ENCODE results near the gene ITPR2.
"Not testable (repeated sequence)": the region's sequence is repeated elsewhere in the genome, so short reads cannot be mapped to it uniquely, and the experiment has no call there.

Gene ITPR2

GRCh38 chr12:26496170-26496569 lies 336.8 kb downstream of the ITPR2 start:
- no peak for DNase-seq

DNA sequence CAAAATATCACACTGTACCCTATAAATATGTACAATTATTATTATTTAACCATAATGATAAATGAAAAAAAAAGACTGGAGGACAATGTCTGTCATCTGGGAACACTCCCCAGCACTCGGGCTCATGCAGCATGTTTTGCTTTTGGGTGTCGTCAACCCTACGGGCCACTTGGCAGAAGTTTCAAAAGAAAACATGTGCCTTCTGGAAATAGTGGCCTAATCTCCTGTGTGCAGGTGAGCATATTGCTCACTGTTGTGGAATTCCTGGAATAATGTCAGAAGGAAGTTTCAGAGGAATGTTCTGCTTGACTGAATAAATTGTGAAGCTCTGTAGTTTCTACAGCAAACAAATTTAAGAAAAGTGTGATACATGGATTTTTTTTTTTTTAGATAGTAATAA lies 339.3 kb downstream of the ITPR2 start:
- no peak for DNase-seq

- DNase-seq = no peak
Measured at GRCh38 chr12:26492406-26492805, 340.6 kb downstream of the ITPR2 start.

DNA sequence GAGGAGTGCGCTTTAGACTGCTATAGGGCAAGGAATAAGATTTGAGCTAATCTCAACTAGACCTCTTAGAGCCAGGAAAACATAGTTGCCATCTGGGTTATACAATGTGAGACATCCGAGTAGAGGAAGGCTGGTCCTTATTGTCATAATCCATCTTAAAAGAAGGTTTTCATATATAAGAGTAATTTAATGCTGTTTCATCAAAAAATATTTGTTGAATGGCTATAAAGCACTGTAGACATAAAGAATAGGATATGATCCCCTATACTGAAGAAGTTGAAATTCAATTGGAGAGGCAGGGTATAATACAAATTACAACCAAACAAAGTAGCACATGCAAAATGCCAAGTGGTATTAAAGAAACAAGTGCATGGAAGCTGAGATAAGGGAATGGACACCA lies 343.1 kb downstream of the ITPR2 start:
- no peak for DNase-seq

DNA sequence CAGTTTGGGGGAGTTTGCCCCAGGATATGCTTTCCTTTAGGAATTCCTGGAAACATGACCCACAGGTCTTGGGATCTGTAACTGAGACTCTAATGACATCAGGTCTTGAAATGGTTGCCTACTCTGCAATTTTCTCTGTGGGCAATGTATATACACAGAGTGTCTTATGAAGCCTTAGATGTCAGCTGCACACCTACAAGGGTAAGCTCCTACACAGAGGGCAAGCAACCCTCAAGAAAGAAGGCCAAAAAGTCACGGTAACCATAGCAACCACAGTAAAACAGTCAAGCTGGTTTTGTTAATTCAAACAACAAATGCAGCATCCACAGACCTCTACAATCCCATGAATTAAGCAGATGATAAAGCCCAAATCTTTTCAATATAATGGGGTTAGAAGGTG lies 344.6 kb downstream of the ITPR2 start:
- no peak for DNase-seq

- DNase-seq = no peak
Measured at GRCh38 chr12:26473291-26473690, 359.7 kb downstream of the ITPR2 start.

DNA sequence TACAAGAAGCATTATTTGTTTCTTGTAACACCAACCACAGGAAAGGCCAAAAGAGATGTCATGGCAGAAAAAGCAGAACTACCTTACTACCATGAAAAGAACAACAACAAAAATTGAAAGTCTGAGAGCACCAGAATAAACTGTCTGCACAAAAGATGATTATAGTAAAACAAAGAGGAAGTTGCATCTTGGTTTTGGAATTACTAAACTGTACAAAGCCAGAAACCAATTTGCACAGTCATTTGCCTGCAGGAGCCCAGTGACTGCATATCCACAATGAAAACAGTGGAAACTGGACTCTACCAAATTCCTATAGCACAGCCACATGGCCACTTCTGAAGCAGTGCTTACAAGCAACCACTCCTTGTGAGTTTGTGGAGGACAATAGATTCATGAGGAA lies 361.4 kb downstream of the ITPR2 start:
- no peak for DNase-seq

DNA sequence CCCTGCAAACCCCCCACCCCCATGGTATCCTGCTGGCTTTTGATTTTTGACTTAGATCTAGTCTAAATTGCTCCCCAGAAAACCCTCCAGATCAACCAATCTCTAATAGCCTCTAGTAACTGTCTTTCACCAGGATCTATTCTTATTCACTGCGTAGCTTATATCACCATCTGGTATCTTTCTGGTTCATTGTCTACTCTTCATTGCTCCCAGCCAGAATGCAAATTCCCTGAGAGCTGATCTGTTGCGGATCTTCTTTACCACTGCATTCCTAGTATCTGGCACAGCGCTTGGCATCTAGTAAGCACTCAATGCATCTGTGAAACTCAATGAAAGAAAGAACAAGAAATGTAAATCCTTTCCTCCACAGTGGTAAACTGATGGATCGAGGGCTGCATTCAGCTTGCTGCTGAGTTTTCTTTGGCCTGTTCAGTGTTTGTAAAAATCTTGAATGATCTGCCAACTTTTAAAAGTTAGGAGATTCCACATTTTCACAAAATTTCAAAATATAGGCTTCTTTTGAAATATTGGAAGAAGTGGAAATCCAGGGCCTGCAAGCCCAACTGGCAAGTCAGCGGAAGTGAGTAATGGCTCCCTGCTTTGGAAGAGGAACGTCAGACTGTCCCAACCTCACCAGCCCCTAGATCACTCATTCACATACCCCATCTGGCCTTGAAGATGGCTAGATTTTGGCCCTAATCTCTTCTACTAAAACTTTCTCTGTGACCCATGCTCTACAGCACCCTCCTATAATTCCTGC lies 363.4 kb downstream of the ITPR2 start:
- DNase-seq = no peak

DNA sequence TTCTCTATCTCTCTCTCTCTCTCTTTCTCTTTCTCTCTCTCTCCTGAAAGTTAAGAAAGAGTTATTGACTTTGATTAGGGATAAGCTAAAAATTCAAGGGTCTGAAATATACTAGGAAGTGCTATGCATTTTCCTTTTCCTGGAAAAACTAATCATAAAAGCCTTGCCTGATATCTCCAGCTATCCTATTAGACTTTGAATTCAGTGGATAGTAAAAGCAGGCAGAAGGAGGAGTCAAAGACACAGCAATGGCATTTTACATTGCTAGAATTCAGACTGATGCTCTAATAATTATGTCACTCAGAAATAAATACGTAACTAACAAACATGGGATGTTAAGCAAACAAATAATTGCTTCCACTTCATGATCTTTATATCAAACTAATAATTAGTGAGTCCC lies 365.6 kb downstream of the ITPR2 start:
- no peak for DNase-seq

GRCh38 chr12:26466726-26467125 lies 366.3 kb downstream of the ITPR2 start:
- no peak for DNase-seq

DNA sequence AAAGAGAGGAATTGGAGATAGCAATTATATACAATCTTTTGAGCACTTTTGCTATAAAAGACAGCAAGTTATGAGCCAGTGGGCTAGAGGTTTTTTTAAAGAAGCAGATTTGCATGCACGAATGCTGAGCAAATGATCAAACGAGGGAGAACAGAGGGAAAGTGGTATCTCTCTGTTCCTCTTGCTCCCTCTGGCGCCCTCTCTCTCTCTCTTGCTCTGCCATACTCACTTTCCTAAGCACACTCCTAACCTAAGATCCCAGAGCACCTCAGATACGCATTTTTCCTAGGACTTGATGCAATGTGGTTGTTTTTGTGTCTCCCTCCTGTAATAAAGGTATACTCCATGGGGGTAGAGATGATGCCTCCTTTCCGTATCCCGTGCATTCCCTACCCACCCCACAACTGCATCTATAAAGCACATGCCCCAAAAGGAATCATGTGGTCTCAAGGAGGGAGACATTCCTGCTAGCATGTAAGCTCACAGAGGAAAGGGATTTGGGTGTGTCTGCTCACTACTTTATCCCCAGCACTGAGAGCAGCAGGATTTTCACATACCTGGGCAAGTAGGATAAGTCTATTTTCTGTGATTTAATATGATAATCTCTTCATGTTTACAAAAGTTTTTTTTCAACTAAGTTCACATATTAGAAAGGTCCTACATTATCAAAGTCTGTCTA lies 367.4 kb downstream of the ITPR2 start:
- DNase-seq = no peak

- DNase-seq = no peak
Measured at GRCh38 chr12:26461776-26462175, 371.2 kb downstream of the ITPR2 start.

DNA sequence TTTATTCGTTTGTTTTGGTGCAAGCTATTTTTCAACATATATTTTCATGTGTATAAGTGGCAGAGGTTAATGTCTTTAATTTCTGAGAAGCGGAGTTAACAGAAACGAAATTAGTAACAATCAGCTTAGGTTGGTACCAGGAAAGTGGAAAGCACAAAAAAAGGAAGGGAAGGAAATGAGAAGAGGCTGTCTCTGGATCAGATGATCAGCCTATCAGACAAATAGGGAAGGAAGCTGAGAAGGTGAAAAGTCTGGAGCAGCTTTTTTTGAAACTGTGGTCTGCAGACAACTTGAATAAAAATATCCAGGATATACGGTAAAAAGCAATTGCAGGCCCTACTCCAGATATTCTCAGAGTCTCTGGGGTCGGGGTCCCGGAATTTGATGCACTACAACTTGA lies 372.6 kb downstream of the ITPR2 start:
- DNase-seq = no peak

DNA sequence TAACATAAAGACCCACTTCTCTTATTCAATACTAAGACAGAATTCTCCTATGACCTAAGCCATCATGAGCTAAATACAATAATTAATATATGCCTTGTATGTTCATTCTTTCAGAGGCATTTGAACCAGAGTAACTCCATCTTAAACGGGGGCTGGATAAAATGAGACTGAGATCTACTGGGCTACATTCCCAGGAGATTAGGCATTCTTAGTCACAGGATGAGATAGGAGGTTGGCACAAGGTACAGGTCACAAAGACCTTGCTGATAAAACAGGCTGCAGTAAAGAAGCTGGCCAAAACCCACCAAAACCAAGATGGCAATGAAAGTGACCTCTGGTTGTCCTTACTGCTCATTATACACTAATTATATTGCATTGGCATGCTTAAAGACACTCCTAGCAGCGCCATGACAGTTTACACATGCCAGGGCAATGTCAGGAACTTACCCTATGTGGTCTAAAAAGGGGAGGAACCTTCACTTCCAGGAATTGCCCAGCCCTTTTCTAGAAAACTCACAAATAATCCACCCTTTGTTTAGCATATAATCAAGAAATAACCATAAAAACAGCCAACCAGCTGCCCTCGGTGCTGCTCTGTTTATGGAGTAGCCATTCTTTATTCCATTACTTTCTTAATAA lies 376.9 kb downstream of the ITPR2 start:
- no peak for DNase-seq

- DNase-seq = no peak
Measured at GRCh38 chr12:26453246-26453645, 379.7 kb downstream of the ITPR2 start.

DNA sequence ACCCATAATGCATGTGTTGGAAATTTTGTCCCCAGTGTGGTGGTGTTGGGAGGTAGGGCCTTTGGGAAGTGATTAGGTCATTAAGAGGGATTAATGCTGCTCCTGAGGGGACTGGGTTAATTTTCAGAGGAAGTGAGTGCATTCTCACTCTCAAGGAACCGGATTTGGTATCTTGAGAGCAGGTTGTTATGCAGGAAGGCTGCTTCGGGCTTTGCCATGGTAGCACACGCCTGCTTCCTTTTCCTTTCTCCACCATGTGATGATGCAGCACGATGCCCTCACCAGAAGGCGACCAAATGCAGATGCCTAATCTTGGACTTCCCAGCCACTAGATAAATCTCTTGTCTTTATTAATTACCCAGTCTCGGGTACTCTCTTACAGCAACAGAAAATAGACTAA lies 380.5 kb downstream of the ITPR2 start:
- no peak for DNase-seq

DNA sequence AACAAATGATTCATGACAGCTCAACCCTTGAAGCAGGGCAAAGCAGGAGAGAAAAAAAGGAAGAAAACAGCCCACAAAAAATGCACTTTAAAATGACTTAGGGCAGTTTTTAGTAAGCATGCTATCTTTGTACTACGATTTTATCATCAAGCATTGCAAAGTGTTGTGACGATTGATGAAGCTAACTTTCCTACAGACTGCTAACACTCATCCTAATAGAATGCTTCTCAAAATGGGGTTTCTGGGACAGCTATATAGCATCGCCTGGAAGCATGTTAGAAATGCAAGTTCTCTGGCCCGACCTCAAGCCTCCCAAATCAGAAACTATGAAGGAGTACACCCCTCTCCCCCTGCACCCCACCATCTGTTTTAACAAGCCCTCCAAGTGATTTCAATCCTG lies 381.2 kb downstream of the ITPR2 start:
- no peak for DNase-seq

- DNase-seq = no peak
Measured at GRCh38 chr12:26445909-26446308, 387.1 kb downstream of the ITPR2 start.

GRCh38 chr12:26443309-26443708 lies 389.7 kb downstream of the ITPR2 start:
- no peak for DNase-seq

- no peak for DNase-seq
Measured at GRCh38 chr12:26441434-26441833, 391.6 kb downstream of the ITPR2 start.

- no peak for DNase-seq
Measured at GRCh38 chr12:26435069-26435404, 398.0 kb downstream of the ITPR2 start.

DNA sequence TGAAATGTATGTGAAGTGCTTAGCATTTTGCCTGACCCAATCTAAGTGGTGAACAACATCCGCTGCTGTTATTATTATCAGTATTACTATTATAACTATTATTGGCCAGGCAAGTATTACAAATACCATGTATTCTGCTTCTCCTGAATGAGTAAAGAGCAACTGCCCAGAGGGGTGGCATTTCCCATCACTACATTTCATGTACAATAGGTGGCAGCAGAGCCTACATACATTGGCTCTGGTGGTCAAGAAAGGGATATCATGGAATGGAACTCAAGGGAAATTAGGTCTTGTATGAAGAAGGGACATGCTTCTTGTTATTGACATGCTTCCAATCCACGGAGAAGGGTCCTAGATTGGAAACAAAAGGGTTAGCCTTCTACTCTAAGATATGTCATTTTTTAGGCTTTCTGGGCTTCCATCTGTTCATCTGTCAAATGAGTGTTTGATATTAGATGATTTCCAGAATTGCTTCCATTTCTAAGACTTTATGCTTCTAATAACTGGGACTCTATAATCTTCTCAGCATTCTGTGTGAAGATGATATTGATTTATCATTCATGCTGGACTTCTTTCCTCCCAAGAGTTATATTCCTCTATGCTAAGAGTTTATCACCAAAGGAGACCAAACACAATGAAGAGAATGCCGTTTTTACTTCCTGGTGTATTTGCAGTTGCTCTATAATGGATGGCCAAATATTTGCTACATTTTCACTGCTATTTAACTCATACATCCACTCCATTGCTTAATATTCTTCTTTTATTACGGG lies 398.5 kb downstream of the ITPR2 start:
- peak; percentile 55 for DNase-seq

DNA sequence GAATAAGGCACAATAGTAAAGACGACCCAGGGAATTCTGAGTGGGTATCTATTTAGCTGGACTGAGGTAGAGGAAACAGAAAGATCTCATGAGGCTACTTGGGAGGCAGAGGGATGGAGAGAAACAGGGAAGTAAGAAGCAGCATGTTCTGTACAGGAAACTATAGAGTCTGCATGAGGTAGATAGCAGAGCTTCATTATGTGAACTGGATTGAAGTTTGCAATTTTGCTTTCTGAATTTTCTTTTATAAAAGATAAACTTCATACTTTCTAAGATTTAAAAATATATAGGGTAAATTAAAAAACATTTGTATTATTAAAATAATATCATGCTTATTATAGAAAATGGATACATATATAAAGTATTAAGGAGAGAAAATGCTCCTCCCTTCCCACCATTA lies 399.3 kb downstream of the ITPR2 start:
- DNase-seq = not testable (repeated sequence)

GRCh38 chr12:26431211-26431610 lies 401.8 kb downstream of the ITPR2 start:
- no peak for DNase-seq
